ENCODE results near the gene CLEC16A.

CLEC16A gene

GRCh38 chr16:10935226-10935915 lies 9.0 kb upstream of the CLEC16A start:
- no peak for DNase-seq (ENCODE audit: low read depth)
- no peak overlapping the region for H3K4me3 ChIP-seq (ENCODE audit: low read depth, low read length)
- TF ChIP-seq, protein P1, sequence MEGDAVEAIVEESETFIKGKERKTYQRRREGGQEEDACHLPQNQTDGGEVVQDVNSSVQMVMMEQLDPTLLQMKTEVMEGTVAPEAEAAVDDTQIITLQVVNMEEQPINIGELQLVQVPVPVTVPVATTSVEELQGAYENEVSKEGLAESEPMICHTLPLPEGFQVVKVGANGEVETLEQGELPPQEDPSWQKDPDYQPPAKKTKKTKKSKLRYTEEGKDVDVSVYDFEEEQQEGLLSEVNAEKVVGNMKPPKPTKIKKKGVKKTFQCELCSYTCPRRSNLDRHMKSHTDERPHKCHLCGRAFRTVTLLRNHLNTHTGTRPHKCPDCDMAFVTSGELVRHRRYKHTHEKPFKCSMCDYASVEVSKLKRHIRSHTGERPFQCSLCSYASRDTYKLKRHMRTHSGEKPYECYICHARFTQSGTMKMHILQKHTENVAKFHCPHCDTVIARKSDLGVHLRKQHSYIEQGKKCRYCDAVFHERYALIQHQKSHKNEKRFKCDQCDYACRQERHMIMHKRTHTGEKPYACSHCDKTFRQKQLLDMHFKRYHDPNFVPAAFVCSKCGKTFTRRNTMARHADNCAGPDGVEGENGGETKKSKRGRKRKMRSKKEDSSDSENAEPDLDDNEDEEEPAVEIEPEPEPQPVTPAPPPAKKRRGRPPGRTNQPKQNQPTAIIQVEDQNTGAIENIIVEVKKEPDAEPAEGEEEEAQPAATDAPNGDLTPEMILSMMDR (IDR thresholded peaks at IDR 0.05; ENCODE audit: low read depth, low read length, missing control alignments) = no peak
- in situ Hi-C loops (cut with HindIII; ENCODE audit: low sequenced_read_pairs) = no loop called here

DNA sequence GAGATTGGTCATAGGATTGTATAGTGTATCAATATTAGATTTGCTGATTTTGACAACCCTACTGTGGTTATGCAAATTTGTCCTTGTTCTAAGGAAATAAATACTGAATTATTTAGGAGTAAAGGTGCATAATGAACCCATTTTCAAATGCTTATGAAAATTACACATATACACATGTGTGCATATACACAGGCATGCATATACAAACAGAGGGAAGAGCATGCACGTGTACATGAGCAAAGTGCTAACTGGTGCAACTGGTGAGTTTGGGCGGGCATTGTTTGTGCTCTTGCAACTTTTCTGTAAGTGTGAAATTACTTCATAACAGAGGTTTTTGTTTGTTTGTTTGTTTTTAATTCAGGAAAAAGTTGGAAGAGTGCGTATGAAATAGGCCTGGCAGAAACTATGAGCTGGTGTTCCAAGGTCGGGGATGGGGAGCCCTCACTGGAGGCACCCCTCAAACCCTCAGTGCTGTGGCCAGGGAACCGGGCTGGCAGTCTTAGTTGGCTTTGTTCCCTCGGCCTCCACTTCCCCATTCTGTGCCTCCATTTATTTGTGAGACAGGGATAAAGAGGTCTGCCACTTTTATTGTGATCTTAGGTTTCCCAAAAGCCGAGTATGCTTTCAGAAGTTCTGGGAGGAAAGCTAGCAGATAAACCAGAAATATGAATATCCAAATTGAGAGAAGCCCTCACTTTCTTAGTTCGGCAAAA lies 7.9 kb upstream of the CLEC16A start:
- TF ChIP-seq, protein P1 (IDR thresholded peaks at IDR 0.05; ENCODE audit: low read depth, low read length, missing control alignments) = no peak
- DNase-seq (ENCODE audit: low read depth) = no peak
- in situ Hi-C loops (cut with HindIII; ENCODE audit: low sequenced_read_pairs) = no loop called here
- no peak overlapping the region for H3K4me3 ChIP-seq (ENCODE audit: low read depth, low read length)

GRCh38 chr16:10937068-10937859 lies 7.1 kb upstream of the CLEC16A start:
- no peak for DNase-seq (ENCODE audit: low read depth)
- no peak overlapping the region for H3K4me3 ChIP-seq (ENCODE audit: low read depth, low read length)
- in situ Hi-C loops (cut with HindIII; ENCODE audit: low sequenced_read_pairs) = no loop called here
- TF ChIP-seq, protein P1 (IDR thresholded peaks at IDR 0.05; ENCODE audit: low read depth, low read length, missing control alignments) = no peak

DNA sequence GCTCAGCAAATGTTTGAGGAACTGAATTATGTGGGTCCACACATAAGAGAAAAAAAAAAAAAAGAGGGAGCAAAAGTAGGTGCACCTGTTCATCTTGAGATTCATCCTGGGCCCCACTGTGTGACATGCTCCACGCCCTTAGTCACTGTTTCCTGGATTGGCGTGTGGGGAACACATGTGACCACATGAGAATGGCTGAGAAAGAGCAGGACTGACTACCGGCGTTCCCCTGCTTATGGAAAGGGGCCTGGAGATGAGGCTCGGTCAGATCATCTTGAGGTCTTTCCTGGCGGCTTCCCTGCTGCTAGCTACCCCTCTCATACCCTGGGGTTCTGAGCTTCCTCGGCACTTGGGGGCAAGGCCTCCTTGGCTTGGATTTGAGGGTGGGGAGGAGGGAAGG lies 6.0 kb upstream of the CLEC16A start:
- DNase-seq (ENCODE audit: low read depth) = no peak
- no peak overlapping the region for H3K4me3 ChIP-seq (ENCODE audit: low read depth, low read length)
- TF ChIP-seq, protein P1 (IDR thresholded peaks at IDR 0.05; ENCODE audit: low read depth, low read length, missing control alignments) = no peak
- in situ Hi-C loops (cut with HindIII; ENCODE audit: low sequenced_read_pairs) = no loop called here

DNA sequence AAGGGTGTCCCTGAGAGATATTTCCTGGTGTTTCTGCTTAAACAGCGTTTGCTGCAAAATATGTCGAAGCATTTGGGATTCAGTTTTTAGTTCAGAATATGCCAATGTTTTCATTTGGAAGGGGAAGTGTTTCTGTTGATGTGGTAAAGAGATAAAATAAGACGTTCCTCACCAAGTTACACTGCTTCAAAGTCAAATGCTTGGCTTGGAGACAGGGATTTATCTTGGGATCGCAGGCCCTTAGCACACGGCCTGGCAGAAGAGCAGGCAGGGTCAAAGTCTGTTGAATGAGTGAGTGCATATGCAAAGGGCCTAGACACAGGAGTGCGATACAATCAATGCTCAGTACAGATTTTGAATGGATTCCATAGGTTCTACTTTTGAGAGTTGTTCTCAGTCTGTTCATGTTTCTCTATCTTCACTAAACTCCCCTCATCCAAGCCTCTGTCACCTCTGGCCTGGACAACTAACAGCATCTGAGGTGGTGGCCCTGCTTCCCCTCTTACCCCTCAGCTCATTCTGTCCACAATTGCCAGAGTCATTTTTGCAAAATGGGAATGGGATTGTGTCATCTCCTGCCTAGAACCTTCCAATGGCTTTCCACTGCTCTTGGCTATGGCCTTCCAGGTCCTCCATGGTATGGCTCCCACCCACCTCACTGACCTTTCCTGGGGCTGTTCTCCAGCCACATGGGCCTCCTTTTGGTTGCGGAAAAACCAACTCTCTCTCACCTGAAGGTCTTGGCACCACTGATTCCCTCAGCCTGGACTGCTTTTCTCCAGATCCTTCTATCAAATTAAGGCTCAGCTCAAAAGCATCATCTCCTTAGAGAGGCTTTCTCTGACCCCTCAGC lies 5.3 kb upstream of the CLEC16A start:
- in situ Hi-C loops (cut with HindIII; ENCODE audit: low sequenced_read_pairs) = no loop called here
- no peak for DNase-seq (ENCODE audit: low read depth)
- H3K4me3 ChIP-seq (ENCODE audit: low read depth, low read length) = no peak overlapping the region

More for the DNA sequence above, 5.3 kb upstream of the CLEC16A start:
- TF ChIP-seq, protein P1 (IDR thresholded peaks at IDR 0.05; ENCODE audit: low read depth, low read length, missing control alignments) = no peak

Data from astrocyte of the cerebellum (primary cell).